Fibroblast of lung (primary cell): ENCODE data around the gene ERLIN1.

Experiments used
- EZH2 ChIP-seq: IDR thresholded peaks from 2 replicates; pipeline ENCODE4 v1.5.1; 2012; ENCODE audit warnings: low read length, control low read depth, mild to moderate bottlenecking; ENCODE audit errors: missing control alignments
- TF ChIP-seq, protein P1 (sequence below), 2 donors: IDR thresholded peaks in 1 of 2; conservative IDR thresholded peaks in 1 of 2; 1 replicate in 1 of 2; 2 replicates in 1 of 2; pipeline ENCODE4 v1.5.1; 2011 to 2012; ENCODE audit warnings: low read length in 2 of 2, control low read depth in 1 of 2, inconsistent platforms in 1 of 2, low read depth in 1 of 2, mild to moderate bottlenecking in 1 of 2

DNA sequence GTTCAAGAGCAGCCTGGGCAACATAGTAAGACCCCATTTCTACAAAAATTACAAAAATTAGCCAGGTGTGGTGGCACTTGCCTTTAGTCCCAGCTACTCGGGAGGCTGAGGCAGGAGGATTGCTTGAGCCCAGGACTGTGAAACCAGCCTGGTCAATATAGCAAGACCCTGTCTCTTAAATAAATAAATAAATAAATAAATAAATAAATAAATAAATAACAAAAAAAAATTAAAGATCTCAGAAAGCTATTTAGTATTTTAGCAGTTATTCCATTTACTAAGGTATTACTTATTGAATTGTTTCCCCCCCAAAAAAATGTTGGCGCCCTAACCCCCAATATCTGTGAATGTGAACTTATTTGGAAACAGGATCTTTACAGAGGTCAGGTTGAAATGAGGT lies 53.4 kb downstream of the ERLIN1 start:
- TF ChIP-seq, protein P1, sequence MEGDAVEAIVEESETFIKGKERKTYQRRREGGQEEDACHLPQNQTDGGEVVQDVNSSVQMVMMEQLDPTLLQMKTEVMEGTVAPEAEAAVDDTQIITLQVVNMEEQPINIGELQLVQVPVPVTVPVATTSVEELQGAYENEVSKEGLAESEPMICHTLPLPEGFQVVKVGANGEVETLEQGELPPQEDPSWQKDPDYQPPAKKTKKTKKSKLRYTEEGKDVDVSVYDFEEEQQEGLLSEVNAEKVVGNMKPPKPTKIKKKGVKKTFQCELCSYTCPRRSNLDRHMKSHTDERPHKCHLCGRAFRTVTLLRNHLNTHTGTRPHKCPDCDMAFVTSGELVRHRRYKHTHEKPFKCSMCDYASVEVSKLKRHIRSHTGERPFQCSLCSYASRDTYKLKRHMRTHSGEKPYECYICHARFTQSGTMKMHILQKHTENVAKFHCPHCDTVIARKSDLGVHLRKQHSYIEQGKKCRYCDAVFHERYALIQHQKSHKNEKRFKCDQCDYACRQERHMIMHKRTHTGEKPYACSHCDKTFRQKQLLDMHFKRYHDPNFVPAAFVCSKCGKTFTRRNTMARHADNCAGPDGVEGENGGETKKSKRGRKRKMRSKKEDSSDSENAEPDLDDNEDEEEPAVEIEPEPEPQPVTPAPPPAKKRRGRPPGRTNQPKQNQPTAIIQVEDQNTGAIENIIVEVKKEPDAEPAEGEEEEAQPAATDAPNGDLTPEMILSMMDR (conservative IDR thresholded peaks at IDR 0.05 in 1 of 2, IDR thresholded peaks at IDR 0.05 in 1 of 2; ENCODE audit: low read depth in 1 of 2, low read length in 2 of 2) = no peak
- no peak for TF ChIP-seq EZH2
